Fibroblast of lung (primary cell): Measurements from ENCODE around the gene SENP1. TPM values are rescaled to one million over a fixed set of nuclear protein-coding genes. Genes with fewer than 3 reads are reported as not detected.
A peak's percentile ranks its signal among the peaks of the same experiment; 100 is the strongest.

Source experiments
- DNase-seq, 2 donors: peaks; one replicate each; pipeline versions ENCODE4 v3.0.0 to v3.0.0-alpha.2; 2010; ENCODE audit warnings: low read depth in 2 of 2
- H2AFZ ChIP-seq: 2 replicates; pipeline ENCODE4 v1.5.1; 2012; ENCODE audit warnings: low read length, control low read depth, inconsistent platforms
- H3K27ac ChIP-seq: 2 replicates; pipeline ENCODE4 v1.5.1; 2011; ENCODE audit warnings: low read length, control low read depth; ENCODE audit not compliant: insufficient read depth
- H3K27me3 ChIP-seq: 2 replicates; pipeline ENCODE4 v1.5.1; 2011; ENCODE audit warnings: mild to moderate bottlenecking, low read length; ENCODE audit not compliant: control insufficient read depth, insufficient read depth
- H3K36me3 ChIP-seq: 2 replicates; pipeline ENCODE4 v1.5.1; 2011; ENCODE audit warnings: low read length; ENCODE audit not compliant: control insufficient read depth, insufficient read depth
- H3K4me1 ChIP-seq: 2 replicates; pipeline ENCODE4 v1.5.1; 2011; ENCODE audit warnings: low read length; ENCODE audit not compliant: control insufficient read depth, insufficient read depth; ENCODE audit errors: extremely low read depth
- H3K4me2 ChIP-seq: 2 replicates; pipeline ENCODE4 v1.5.1; 2011; ENCODE audit warnings: low read length, control low read depth; ENCODE audit not compliant: insufficient read depth; ENCODE audit errors: extremely low read depth
- H3K4me3 ChIP-seq, 4 experiments: fragments of 200-600 bp in 1 of 4; sonication (generic) in 1 of 4; replicated peaks in 1 of 4; 2 replicates each; pipeline ENCODE4 v1.5.1; 2011 to 2016; ENCODE audit warnings: low read length in 4 of 4, low read depth in 3 of 4, mild to moderate bottlenecking in 3 of 4, control low read depth in 2 of 4, inconsistent platforms in 1 of 4, mixed read lengths in 1 of 4; ENCODE audit not compliant: insufficient read depth in 1 of 4; ENCODE audit errors: control extremely low read depth in 1 of 4
- H3K79me2 ChIP-seq: 2 replicates; pipeline ENCODE4 v1.5.1; 2012; ENCODE audit warnings: mild to moderate bottlenecking, low read length, inconsistent platforms; ENCODE audit not compliant: control insufficient read depth, insufficient read depth
- H3K9ac ChIP-seq: 2 replicates; pipeline ENCODE4 v1.5.1; 2011; ENCODE audit warnings: mild to moderate bottlenecking, low read length, control low read depth; ENCODE audit not compliant: insufficient read depth
- H3K9me3 ChIP-seq: 2 replicates; pipeline ENCODE4 v1.5.1; 2012; ENCODE audit warnings: low read depth, low read length; ENCODE audit not compliant: control insufficient read depth, insufficient read depth
- H4K20me1 ChIP-seq: 2 replicates; pipeline ENCODE4 v1.5.1; 2011; ENCODE audit warnings: low read length; ENCODE audit not compliant: control insufficient read depth, insufficient read depth; ENCODE audit errors: extremely low read depth
- EZH2 ChIP-seq: IDR thresholded peaks from 2 replicates; pipeline ENCODE4 v1.5.1; 2012; ENCODE audit warnings: low read length, control low read depth, mild to moderate bottlenecking; ENCODE audit errors: missing control alignments
- polyA plus RNA-seq, 2 donors: library from polyadenylated mRNA; depleted of rRNA in 1 of 2; stranded (reverse) in 1 of 2; unstranded in 1 of 2; fragments of >200 nt; gene quantifications; 2 replicates each; pipeline ENCODE4 v1.2.1, GENCODE V29; 2011 to 2012; ENCODE audit warnings: missing spikeins in 1 of 2
- total RNA-seq: library from RNA; depleted of rRNA; stranded (reverse); fragments of >200 nt; gene quantifications from 2 replicates; pipeline ENCODE4 v1.2.1, GENCODE V29; 2014
- TF ChIP-seq, protein P1 (sequence below), 2 donors: IDR thresholded peaks in 1 of 2; conservative IDR thresholded peaks in 1 of 2; 1 replicate in 1 of 2; 2 replicates in 1 of 2; pipeline ENCODE4 v1.5.1; 2011 to 2012; ENCODE audit warnings: low read length in 2 of 2, control low read depth in 1 of 2, inconsistent platforms in 1 of 2, low read depth in 1 of 2, mild to moderate bottlenecking in 1 of 2

The SENP1 gene
- total and polyA plus RNA-seq, 2 donors (not counting 1 experiment from before 2014, with no cell fraction given): 14.7 to 17.9 TPM

- no peak overlapping the region for H3K9ac ChIP-seq
- H4K20me1 ChIP-seq: no peaks in the 10 kb centered on the region
- H3K27ac ChIP-seq: no peak overlapping the region
- DNase-seq: peak in 1 of 2 donors; percentile 1
- H3K9me3 ChIP-seq: no peaks in the 10 kb centered on the region
- no peaks in the 10 kb centered on the region for H3K79me2 ChIP-seq
- H3K4me1 ChIP-seq: peaks cover 6% of the 10 kb centered on the region
- H3K36me3 ChIP-seq: no peaks in the 10 kb centered on the region
- peak overlapping the region; percentile 95 for H3K4me2 ChIP-seq
- peak overlapping the region; percentile 48 to 63 (median 56) for H3K4me3 ChIP-seq
- peaks cover 69% of the 10 kb centered on the region for H3K27me3 ChIP-seq
- TF ChIP-seq, protein P1, sequence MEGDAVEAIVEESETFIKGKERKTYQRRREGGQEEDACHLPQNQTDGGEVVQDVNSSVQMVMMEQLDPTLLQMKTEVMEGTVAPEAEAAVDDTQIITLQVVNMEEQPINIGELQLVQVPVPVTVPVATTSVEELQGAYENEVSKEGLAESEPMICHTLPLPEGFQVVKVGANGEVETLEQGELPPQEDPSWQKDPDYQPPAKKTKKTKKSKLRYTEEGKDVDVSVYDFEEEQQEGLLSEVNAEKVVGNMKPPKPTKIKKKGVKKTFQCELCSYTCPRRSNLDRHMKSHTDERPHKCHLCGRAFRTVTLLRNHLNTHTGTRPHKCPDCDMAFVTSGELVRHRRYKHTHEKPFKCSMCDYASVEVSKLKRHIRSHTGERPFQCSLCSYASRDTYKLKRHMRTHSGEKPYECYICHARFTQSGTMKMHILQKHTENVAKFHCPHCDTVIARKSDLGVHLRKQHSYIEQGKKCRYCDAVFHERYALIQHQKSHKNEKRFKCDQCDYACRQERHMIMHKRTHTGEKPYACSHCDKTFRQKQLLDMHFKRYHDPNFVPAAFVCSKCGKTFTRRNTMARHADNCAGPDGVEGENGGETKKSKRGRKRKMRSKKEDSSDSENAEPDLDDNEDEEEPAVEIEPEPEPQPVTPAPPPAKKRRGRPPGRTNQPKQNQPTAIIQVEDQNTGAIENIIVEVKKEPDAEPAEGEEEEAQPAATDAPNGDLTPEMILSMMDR (conservative IDR thresholded peaks at IDR 0.05 in 1 of 2, IDR thresholded peaks at IDR 0.05 in 1 of 2; ENCODE audit: low read depth in 1 of 2, low read length in 2 of 2): no peak
- peak; percentile 66 for TF ChIP-seq EZH2
- no peak overlapping the region for H2AFZ ChIP-seq
Measured at GRCh38 chr12:48002414-48002730, 103.5 kb downstream of the SENP1 start.

DNA sequence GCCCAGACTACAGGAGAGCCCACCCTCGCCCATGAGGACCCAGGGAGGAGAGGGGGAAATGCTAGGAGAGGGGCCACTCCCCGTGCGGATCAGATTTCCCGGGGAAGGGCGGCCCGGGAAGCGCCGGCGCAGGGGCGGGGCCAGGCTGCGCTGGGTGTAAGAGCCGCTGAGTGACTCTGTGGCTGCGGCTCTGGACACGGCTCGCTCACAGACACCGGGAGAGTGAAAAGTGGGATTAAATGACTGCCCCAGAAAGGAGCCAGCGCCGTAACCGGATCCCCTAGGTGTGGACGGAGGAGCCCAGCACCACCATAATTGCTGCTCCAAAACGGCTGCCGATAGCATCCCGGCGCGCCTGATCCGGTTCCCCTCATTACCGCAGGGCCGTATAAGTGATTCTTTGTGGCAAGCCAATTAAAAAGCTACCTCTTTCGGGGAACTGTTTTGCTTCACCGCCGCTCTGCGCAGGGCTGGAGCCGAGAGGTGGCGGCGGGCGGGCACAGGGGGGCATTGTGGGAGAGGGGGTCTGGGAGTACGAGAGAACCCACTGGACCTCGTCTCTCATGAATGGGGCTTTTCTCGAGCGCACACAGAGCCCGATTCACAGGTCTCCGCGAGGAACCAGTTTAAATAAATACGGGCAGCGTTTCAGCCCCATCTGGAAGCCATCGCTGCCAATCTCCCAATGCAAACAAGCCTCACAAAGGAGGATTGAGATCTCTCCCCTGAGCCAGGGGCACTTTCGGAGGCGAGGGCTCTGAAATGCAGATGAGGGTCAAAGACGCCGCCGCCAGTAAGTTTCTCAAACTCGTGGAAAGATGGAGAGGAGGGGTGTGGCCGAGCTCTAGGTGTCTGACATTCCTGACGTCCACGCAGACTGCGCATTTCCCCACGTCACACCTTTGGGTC, 104.1 kb downstream of the SENP1 start:
- peak; percentile 24 to 48 for DNase-seq
- Histone ChIP-seq H3K4me3 (peak overlapping the region; percentile 48 to 63 (median 56)), H3K4me2 (peak overlapping the region; percentile 95), H4K20me1 (no peaks in the 10 kb centered on the region), H3K4me1 (peaks cover 6% of the 10 kb centered on the region), H3K36me3 (no peaks in the 10 kb centered on the region), H3K27ac (no peak overlapping the region), H3K27me3 (peaks cover 69% of the 10 kb centered on the region), H3K79me2 (no peaks in the 10 kb centered on the region), H2AFZ (peak overlapping the region; percentile 76), H3K9me3 (no peaks in the 10 kb centered on the region), H3K9ac (no peak overlapping the region)
- no peak for TF ChIP-seq EZH2
- TF ChIP-seq, protein P1 (conservative IDR thresholded peaks at IDR 0.05 in 1 of 2, IDR thresholded peaks at IDR 0.05 in 1 of 2; ENCODE audit: low read depth in 1 of 2, low read length in 2 of 2): no peak

- H3K9ac ChIP-seq: no peak overlapping the region
- peak overlapping the region; percentile 76 for H2AFZ ChIP-seq
- peak; percentile 40 to 66 for DNase-seq
- peaks cover 73% of the 10 kb centered on the region for H3K27me3 ChIP-seq
- H3K9me3 ChIP-seq: no peaks in the 10 kb centered on the region
- peaks cover 6% of the 10 kb centered on the region for H3K4me1 ChIP-seq
- peak overlapping the region; percentile 95 for H3K4me2 ChIP-seq
- H3K79me2 ChIP-seq: no peaks in the 10 kb centered on the region
- H3K4me3 ChIP-seq: peak overlapping the region; percentile 48 to 63 (median 56)
- TF ChIP-seq, protein P1 (conservative IDR thresholded peaks at IDR 0.05 in 1 of 2, IDR thresholded peaks at IDR 0.05 in 1 of 2; ENCODE audit: low read depth in 1 of 2, low read length in 2 of 2): no peak
- peak; percentile 75 for TF ChIP-seq EZH2
- H3K36me3 ChIP-seq: no peaks in the 10 kb centered on the region
- no peaks in the 10 kb centered on the region for H4K20me1 ChIP-seq
- no peak overlapping the region for H3K27ac ChIP-seq
Measured at GRCh38 chr12:48000878-48001504, 104.9 kb downstream of the SENP1 start.
